ENCODE measurements around the gene LARP6.

DNA sequence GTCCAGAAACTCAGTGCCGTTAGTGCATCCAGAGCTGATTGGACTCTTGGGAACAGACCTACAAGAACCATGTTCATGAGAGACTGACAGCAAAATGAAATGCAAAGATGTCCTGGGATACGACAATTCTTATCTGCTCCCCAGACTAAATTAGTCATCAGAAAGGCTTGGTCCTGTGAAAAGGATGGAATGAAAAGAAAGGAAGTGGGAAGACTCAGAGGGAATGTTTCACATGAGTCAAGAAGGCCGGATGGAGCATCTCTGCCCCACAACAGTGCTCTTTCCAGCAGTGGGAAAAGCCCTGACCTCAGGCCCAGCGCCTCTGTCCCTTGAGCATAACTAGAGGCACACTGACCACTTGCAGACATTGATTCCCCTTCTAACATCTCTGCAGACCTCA lies 51.3 kb downstream of the LARP6 start:
- no peak for TF ChIP-seq CTCF (IDR thresholded peaks at IDR 0.05)
- no peak for TF ChIP-seq POLR2A (IDR thresholded peaks at IDR 0.05)

All from adrenal gland (tissue), 5 donors.